Right lobe of liver (tissue), 6 donors: ENCODE measurements around the gene BTBD2. TPM values are rescaled to one million over a fixed set of nuclear protein-coding genes. Genes with fewer than 3 reads are reported as not detected.

Source experiments
- ATAC-seq, 4 donors: fragments of 200-7000 bp; cut with Tn5 transposase; one replicate each; pipeline ENCODE4 v1.9.1; 2020; ENCODE audit warnings: mild to moderate bottlenecking in 4 of 4, moderate library complexity in 4 of 4
- DNase-seq, 3 donors: peaks; one replicate each; pipeline ENCODE4 v3.0.0-alpha.2; 2020
- H3K27ac ChIP-seq, 3 donors: fragments of 200-600 bp; one replicate each; pipeline ENCODE4 v1.8.0; 2022
- H3K27me3 ChIP-seq, 2 donors: fragments of 200-600 bp; one replicate each; pipeline ENCODE4 v1.8.0; 2022
- H3K36me3 ChIP-seq, 4 donors: fragments of 200-600 bp; sonication (generic) in 1 of 4; one replicate each; pipeline versions ENCODE4 v1.5.1 to v1.8.0; 2017 to 2022; ENCODE audit warnings: control low read depth in 1 of 4
- H3K4me1 ChIP-seq, 4 donors: fragments of 200-600 bp; sonication (generic) in 1 of 4; one replicate each; pipeline versions ENCODE4 v1.5.1 to v1.8.0; 2017 to 2022; ENCODE audit warnings: control low read depth in 1 of 4
- H3K4me3 ChIP-seq, 3 donors: fragments of 200-600 bp; one replicate each; pipeline ENCODE4 v1.8.0; 2022
- H3K9me3 ChIP-seq, 4 donors: fragments of 200-600 bp; sonication (generic) in 1 of 4; one replicate each; pipeline versions ENCODE4 v1.5.1 to v1.8.0; 2017 to 2022; ENCODE audit warnings: control low read depth in 1 of 4
- POLR2A ChIP-seq: fragments of 450-650 bp; IDR thresholded peaks from one replicate; pipeline ENCODE4 v1.6.1; 2017; ENCODE audit warnings: antibody characterized with exemption, mild to moderate bottlenecking
- WGBS: methylation state at CpG from one replicate; pipeline ENCODE4 v1.1.6; 2018; ENCODE audit warnings: low coverage, low lambda C conversion rate; ENCODE audit not compliant: insufficient coverage; ENCODE audit errors: missing lambda C conversion rate; 5-methylcytosine and 5-hydroxymethylcytosine counted together
- intact Hi-C, 2 donors: fragments of 100-400 bp; cut with DNase I; formaldehyde crosslinking; loops; one replicate each; pipeline versions ENCODE4 v1.11.2 to v1.14.1; 2022
- total RNA-seq, 6 experiments: library from RNA; depleted of rRNA in 2 of 6; stranded (reverse); fragments of >200 nt in 2 of 6; fragmentation: NEBNext Ultra II Directional in 3 of 6; extraction: Animal tissue kit (Norgen Biotek cat#: 25700) in 3 of 6; gene quantifications; one replicate each; pipeline versions ENCODE4 v1.1.0 to v1.2.4, GENCODE V29; 2016 to 2023
- TF ChIP-seq, protein P1 (sequence below), 4 donors: fragments of 200-600 bp in 3 of 4; fragments of 450-650 bp in 1 of 4; IDR thresholded peaks; one replicate each; pipeline versions ENCODE4 v1.5.1 to v1.8.0; 2016 to 2022; ENCODE audit warnings: antibody characterized with exemption in 4 of 4, mild to moderate bottlenecking in 2 of 4
- donor health status: DM: no; HTN: yes; CAD: no.
- donor health status: DM: no; HTN: no; CAD: no.
- donor health status: DM: no; HTN: no; CAD: no.
- donor health status: DM: no; HTN: yes; CAD: no.
- donor health status: DM: no; HTN: yes; CAD: no.

Gene BTBD2
- total RNA-seq, 6 experiments from 2014 or later = 22.2 to 42.6 (median 29.2) TPM

DNA sequence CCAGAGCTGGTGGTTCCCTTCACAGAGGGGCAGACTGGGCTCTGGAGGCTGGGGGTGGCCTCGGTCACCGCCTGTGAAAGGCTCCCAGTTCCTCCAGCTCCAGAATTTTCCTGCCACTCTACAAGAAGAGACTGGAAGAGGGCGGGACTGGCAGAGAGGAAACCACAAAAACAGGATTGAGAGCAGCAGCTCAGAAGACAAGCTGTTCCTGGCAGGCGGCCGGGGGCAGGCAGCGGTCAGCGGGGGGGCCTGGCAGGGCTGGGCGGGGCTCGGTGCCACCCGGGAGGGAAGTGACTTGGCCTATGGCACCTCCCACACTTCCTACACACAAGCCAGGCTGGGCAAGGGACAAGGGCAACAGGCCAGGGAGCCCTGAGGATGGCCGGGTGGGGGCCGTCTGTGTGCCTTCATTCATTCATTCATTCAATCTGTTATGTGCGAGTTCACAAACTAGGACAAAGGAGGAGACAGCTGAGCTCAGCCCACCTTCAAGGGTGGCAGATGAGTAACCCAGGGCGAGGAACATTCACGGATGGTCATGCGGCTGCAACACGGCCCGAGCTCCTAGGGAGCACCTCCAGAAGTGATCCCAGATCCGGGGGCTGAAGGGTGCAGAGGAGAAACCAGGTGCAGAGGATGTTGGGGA is 16.9 kb upstream of the BTBD2 start:
- Histone ChIP-seq H3K4me1 (peaks cover 4 to 27% (median 14%) of the 10 kb centered on the region in 4 donors), H3K27me3 (no peaks in the 10 kb centered on the region), H3K9me3 (peaks cover 0 to 6% (median 0%) of the 10 kb centered on the region in 4 donors), H3K36me3 (peaks cover 0 to 2% (median 0%) of the 10 kb centered on the region in 4 donors), H3K27ac (peak overlapping the region; percentile 93 to 100 (median 98)), H3K4me3 (peak overlapping the region in 1 of 3 donors; percentile 14)
- TF ChIP-seq, protein P1, sequence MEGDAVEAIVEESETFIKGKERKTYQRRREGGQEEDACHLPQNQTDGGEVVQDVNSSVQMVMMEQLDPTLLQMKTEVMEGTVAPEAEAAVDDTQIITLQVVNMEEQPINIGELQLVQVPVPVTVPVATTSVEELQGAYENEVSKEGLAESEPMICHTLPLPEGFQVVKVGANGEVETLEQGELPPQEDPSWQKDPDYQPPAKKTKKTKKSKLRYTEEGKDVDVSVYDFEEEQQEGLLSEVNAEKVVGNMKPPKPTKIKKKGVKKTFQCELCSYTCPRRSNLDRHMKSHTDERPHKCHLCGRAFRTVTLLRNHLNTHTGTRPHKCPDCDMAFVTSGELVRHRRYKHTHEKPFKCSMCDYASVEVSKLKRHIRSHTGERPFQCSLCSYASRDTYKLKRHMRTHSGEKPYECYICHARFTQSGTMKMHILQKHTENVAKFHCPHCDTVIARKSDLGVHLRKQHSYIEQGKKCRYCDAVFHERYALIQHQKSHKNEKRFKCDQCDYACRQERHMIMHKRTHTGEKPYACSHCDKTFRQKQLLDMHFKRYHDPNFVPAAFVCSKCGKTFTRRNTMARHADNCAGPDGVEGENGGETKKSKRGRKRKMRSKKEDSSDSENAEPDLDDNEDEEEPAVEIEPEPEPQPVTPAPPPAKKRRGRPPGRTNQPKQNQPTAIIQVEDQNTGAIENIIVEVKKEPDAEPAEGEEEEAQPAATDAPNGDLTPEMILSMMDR (IDR thresholded peaks at IDR 0.05) = no peak
- TF ChIP-seq POLR2A = peak; percentile 43
- DNase-seq = peak; percentile 96 to 99 (median 98)
- intact Hi-C loops = no loop called here
- 5% methylated on average over 14 of the region's 19 CpGs for WGBS
- peak; percentile 91 to 93 (median 92) for ATAC-seq

DNA sequence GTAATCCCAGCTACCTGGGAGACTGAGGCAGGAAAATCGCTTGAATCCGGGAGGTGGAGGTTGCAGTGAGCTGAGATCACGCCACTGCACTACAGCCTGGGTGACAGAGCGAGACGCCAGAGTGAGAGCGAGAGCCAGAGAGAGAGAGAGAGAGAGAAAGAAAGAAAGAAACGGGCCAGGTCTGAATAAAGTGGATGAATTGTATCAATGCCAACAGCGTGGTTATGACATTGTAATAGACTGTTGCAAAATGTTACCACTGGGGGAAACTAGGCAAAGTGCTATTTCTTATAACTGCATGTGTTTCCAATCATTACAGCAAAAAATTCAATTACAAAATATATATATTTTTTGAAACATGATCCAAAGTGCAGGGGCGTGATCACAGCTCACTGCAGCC is 11.8 kb upstream of the BTBD2 start:
- Histone ChIP-seq H3K4me3 (no peak overlapping the region), H3K27me3 (no peaks in the 10 kb centered on the region), H3K36me3 (no peaks in the 10 kb centered on the region), H3K27ac (peak overlapping the region in 2 of 3 donors; percentile 64 to 88), H3K4me1 (peaks cover under 1 to 30% (median 11%) of the 10 kb centered on the region in 4 donors), H3K9me3 (no peaks in the 10 kb centered on the region)
- ATAC-seq (peak; percentile 44 to 66 (median 58)), DNase-seq (peak in 1 of 3 donors; percentile 63)
- intact Hi-C loops = no loop called here
- TF ChIP-seq POLR2A = no peak
- TF ChIP-seq, protein P1 (IDR thresholded peaks at IDR 0.05) = no peak
- WGBS = 35% methylated on average over 9 of the region's 9 CpGs

- no peak for TF ChIP-seq POLR2A
- TF ChIP-seq, protein P1 (IDR thresholded peaks at IDR 0.05) = no peak
- peak; percentile 70 to 81 (median 76) for ATAC-seq
- H3K27ac ChIP-seq = peak overlapping the region in 2 of 3 donors; percentile 64 to 88
- WGBS = 42% methylated on average over 10 of the region's 10 CpGs
- no peaks in the 10 kb centered on the region for H3K9me3 ChIP-seq
- H3K4me1 ChIP-seq = peaks cover 0 to 25% (median 7%) of the 10 kb centered on the region in 4 donors
- H3K36me3 ChIP-seq = no peaks in the 10 kb centered on the region
- peak in 2 of 3 donors; percentile 73 to 74 for DNase-seq
- H3K4me3 ChIP-seq = no peak overlapping the region
- no peaks in the 10 kb centered on the region for H3K27me3 ChIP-seq
- intact Hi-C loops = no loop called here
These were observed 11.3 kb upstream of the BTBD2 start for GRCh38 chr19:2026770-2027169.

- intact Hi-C loops = loop anchor here in 1 of 2 donors (5.0 kb wide), 1 partner anchor 50 kb away; no protein-coding TSS in a partner anchor
- no peak overlapping the region for H3K27ac ChIP-seq
- DNase-seq (no peak), ATAC-seq (no peak)
- H3K4me3 ChIP-seq = no peak overlapping the region
- H3K4me1 ChIP-seq = peaks cover 0 to 10% (median 0%) of the 10 kb centered on the region in 4 donors
- H3K9me3 ChIP-seq = no peaks in the 10 kb centered on the region
- TF ChIP-seq, protein P1 (IDR thresholded peaks at IDR 0.05) = no peak
- TF ChIP-seq POLR2A = no peak
- H3K27me3 ChIP-seq = no peaks in the 10 kb centered on the region
- no peaks in the 10 kb centered on the region for H3K36me3 ChIP-seq
- WGBS = 100% methylated on average over 2 of the region's 2 CpGs
These were observed 6.8 kb upstream of the BTBD2 start for GRCh38 chr19:2022289-2022688.
